Activated CD4-positive, alpha-beta T cell treated with anti-CD3 and anti-CD28 coated beads, Interleukin-2, amount 50 U/mL, for 1 hour (primary cell): ENCODE measurements around the gene CHRDL2.

Source experiments
- DNase-seq: peaks from one replicate; pipeline ENCODE4 v3.0.0-alpha.2; 2020

Gene CHRDL2

GRCh38 chr11:74683941-74684481 lies 47.2 kb downstream of the CHRDL2 start:
- no peak for DNase-seq

GRCh38 chr11:74683279-74683871 lies 47.9 kb downstream of the CHRDL2 start:
- DNase-seq, result no peak

GRCh38 chr11:74682731-74683278 lies 48.4 kb downstream of the CHRDL2 start:
- DNase-seq, result no peak

GRCh38 chr11:74681686-74682651 lies 49.3 kb downstream of the CHRDL2 start:
- DNase-seq, result no peak

- no peak for DNase-seq
Measured at GRCh38 chr11:74680703-74681531, 50.3 kb downstream of the CHRDL2 start.

- no peak for DNase-seq
Measured at GRCh38 chr11:74680035-74680671, 51.1 kb downstream of the CHRDL2 start.

GRCh38 chr11:74679513-74679865 lies 51.7 kb downstream of the CHRDL2 start:
- no peak for DNase-seq

- DNase-seq, result no peak
Measured at GRCh38 chr11:74678591-74679512, 52.4 kb downstream of the CHRDL2 start.

GRCh38 chr11:74678041-74678440 lies 53.2 kb downstream of the CHRDL2 start:
- no peak for DNase-seq

- DNase-seq, result no peak
Measured at GRCh38 chr11:74677131-74677530, 54.1 kb downstream of the CHRDL2 start.

GRCh38 chr11:74676596-74676995 lies 54.6 kb downstream of the CHRDL2 start:
- DNase-seq, result no peak

GRCh38 chr11:74675761-74676160 lies 55.5 kb downstream of the CHRDL2 start:
- no peak for DNase-seq

- no peak for DNase-seq
Measured at GRCh38 chr11:74673693-74674360, 57.4 kb downstream of the CHRDL2 start.

- DNase-seq, result no peak
Measured at GRCh38 chr11:74672956-74673692, 58.1 kb downstream of the CHRDL2 start.

GRCh38 chr11:74672332-74672955 lies 58.8 kb downstream of the CHRDL2 start:
- no peak for DNase-seq

GRCh38 chr11:74671520-74672196 lies 59.6 kb downstream of the CHRDL2 start:
- DNase-seq, result no peak

GRCh38 chr11:74670171-74670570 lies 61.1 kb downstream of the CHRDL2 start:
- no peak for DNase-seq
